ENCODE results near the gene SEMA7A.

Gene SEMA7A

DNA sequence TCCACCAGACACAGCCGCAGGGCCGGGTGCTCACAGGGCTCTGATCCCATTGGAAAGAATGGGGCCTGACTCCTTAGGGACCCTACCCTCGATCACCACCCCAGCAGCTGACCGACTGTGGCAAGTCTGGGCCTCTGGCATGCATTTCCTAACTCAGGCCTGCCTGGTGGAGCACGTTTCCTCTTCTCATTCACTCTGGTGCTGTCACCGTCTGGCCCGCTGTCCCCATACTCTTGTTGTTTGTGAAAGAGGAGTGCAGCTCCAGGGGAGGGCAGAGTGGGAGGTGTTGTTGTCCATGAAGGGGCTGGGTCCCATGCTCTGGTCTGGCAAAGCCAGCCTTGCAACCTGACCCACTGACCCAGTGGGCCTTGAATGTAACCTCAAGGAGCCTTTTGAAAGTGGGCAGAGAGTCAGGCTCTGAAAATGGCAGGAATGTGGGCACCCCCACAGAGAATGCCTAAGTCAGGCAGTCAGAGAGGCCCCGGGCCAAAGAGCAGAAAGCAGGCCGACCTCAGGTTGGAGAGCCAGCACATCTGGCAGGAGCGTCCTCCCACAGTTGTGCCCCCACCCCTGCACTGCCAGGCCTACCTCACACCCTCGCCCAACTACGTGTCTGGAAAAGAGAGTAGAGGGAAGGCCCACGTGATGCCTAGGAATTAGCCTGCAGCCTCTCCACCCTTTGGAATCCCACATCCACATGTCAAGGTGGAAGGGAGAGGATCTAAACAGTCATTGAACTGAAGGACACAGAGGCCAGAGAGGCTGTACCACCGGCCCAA lies 10.9 kb downstream of the SEMA7A start:
- no peak for DNase-seq (ENCODE audit: low read depth)
- TF ChIP-seq, protein P1, sequence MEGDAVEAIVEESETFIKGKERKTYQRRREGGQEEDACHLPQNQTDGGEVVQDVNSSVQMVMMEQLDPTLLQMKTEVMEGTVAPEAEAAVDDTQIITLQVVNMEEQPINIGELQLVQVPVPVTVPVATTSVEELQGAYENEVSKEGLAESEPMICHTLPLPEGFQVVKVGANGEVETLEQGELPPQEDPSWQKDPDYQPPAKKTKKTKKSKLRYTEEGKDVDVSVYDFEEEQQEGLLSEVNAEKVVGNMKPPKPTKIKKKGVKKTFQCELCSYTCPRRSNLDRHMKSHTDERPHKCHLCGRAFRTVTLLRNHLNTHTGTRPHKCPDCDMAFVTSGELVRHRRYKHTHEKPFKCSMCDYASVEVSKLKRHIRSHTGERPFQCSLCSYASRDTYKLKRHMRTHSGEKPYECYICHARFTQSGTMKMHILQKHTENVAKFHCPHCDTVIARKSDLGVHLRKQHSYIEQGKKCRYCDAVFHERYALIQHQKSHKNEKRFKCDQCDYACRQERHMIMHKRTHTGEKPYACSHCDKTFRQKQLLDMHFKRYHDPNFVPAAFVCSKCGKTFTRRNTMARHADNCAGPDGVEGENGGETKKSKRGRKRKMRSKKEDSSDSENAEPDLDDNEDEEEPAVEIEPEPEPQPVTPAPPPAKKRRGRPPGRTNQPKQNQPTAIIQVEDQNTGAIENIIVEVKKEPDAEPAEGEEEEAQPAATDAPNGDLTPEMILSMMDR (conservative IDR thresholded peaks at IDR 0.05; ENCODE audit: low read depth, low read length) = no peak
- no peak overlapping the region for H3K4me3 ChIP-seq (ENCODE audit: low read depth, low read length)

DNA sequence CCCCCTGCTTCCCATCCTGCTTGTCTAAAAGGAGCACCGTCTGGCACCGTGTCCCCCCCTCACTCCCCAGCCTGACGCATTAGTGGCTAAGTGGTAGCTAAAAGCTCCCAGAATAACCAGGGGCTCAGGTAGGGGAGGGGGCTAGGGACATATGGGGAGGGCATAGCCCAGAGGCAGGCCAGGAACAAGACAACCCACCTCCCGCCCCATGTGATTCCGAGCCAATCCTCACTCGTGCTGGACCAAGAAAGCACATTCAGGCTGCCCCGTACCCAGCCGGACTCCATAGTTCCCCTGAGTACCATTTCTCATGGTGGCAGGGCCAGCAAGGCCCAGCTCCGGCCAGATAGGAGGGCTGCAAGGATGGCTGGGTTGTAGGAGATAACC lies 11.5 kb downstream of the SEMA7A start:
- no peak for DNase-seq (ENCODE audit: low read depth)
- no peak overlapping the region for H3K4me3 ChIP-seq (ENCODE audit: low read depth, low read length)

DNA sequence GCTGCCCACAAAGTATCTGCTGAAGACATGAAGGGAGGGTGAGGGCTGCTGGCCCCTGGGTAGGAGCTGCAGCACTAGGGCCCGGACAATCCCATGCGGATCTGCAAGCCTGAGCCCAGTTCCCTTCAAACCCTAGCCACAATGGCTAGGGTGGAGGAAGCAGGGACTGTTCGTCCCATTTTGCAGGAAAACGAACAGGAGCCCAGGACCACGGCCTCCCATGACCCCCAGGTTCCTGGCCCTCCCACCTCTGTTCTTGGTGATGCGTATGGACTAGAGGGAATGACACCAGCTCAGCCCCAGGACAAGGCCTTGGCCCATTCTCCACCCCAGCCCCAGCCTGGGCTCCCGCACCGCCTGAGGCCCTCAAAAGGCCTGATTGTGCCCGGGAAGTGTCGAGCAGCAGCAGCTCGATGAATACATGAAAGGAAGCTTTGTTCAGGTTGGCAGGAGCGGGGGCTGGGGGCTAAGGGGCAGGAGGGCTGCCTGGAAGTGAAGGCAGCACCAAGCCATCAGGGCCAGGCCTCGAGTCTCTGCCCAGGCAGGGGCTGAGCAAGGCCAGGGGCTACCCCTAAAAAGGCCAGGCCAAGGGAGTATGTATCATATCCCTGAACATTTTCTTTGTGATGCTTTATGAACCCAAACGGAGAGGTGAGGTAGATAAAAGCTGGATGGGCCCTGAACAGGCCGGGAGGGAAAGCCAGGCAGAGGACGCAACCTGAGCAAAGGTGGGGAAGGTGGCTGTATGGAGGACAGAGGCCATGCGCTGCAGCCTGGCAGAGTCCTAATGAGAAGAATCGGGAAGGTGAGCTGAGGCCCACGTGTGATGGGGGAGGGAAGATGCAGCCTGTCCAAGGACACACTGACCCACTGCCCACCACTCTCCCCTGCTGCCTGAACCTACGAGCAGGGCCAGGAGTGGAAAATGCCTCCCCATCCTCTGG lies 12.2 kb downstream of the SEMA7A start:
- no peak for DNase-seq (ENCODE audit: low read depth)
- no peak overlapping the region for H3K4me3 ChIP-seq (ENCODE audit: low read depth, low read length)
- TF ChIP-seq, protein P1 (conservative IDR thresholded peaks at IDR 0.05; ENCODE audit: low read depth, low read length) = no peak

More for the DNA sequence above, 11.5 kb downstream of the SEMA7A start:
- TF ChIP-seq, protein P1 (conservative IDR thresholded peaks at IDR 0.05; ENCODE audit: low read depth, low read length) = no peak

DNA sequence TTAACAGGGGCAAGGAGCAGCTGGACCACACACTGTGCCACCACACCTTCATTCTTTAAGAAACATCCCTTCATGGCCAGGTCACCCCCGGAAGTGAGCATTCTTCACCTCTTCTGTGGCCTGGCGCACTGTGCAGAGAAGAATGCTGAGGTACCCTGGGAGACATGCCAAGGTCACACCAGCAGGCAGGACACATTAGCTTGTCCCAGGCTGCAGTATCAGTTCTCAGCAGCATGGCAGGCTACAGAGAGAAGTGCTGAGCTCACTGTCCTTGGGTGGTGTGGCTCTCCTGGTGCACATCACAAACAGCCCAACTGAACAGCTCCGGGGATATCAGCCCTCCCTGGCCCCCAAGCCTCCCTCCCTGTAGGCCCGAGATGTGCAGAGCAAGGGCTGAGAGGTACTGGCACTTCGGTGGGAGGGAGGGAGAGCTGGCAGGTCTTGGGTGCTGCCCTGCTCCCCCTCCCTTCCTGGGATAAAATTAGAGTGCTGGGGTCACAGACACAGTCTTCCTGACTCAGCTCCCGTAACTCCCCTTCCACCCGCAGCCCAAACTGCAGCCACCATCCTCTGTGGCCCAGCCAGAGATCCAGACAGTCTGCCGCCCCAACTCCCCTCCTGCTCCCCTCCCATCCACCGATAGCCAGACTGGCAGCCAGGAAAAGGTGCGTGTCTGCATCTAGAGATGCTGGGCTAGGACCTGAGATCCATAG lies 13.4 kb downstream of the SEMA7A start:
- H3K4me3 ChIP-seq (ENCODE audit: low read depth, low read length) = no peak overlapping the region
- TF ChIP-seq, protein P1 (conservative IDR thresholded peaks at IDR 0.05; ENCODE audit: low read depth, low read length) = no peak
- DNase-seq (ENCODE audit: low read depth) = no peak

DNA sequence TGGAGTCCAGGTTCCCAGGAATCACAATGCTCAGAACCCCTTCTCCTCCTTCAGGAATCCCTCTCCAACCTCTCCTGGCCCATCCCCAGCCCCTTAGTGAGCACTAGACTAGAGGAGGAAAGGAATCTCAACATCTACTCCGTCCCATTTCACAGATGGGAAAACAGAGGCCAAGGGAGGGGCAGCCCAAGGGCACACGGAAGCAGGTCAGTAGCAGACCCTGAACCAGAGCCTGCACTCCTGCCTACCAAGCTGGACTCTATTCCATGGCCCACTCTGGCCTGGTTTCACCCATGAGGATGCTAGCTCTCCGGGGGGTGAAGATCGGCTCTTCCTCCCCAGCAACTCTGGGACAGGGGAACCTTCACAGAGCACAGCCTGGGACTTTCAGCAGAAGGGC lies 14.3 kb downstream of the SEMA7A start:
- TF ChIP-seq, protein P1 (conservative IDR thresholded peaks at IDR 0.05; ENCODE audit: low read depth, low read length) = no peak
- no peak for DNase-seq (ENCODE audit: low read depth)
- no peak overlapping the region for H3K4me3 ChIP-seq (ENCODE audit: low read depth, low read length)

DNA sequence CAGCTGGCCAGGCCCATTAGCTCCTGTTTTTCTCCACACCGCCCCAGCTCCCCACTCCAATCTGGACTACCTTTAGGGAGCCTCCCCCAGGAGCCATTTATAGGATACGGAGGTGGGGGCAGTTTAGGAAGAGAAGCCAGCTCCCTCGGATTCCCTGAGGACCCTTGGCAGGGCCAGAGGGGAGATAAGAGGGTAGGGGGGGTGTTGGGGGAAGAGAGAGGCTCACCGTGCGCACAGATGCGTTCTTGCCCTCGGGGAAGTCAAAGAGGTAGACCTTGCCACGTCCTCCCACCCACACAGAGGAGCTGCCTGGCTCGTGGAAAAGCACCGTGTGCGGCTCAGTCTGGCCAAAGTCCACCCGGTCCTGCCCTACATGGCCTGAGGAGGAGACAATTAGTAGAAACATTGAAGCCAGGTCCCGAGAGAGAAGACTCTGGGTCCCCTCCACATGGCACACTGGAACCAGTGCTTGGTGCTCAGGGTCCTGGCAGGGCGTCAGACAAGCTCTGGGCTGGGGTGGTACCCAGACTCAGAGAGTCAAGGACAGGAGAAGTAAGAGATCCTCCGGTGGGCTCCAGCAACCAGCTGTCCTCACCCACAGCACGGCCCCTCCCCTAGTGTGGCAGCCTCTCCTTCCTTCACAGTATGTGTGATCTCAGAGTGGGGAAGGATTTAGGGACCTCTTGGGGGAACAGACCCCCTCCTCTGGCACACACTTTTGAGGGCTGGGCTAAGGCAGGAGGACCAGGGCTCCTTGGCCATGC lies 15.0 kb downstream of the SEMA7A start:
- DNase-seq (ENCODE audit: low read depth) = no peak
- TF ChIP-seq, protein P1 (conservative IDR thresholded peaks at IDR 0.05; ENCODE audit: low read depth, low read length) = no peak
- H3K4me3 ChIP-seq (ENCODE audit: low read depth, low read length) = no peak overlapping the region

Data from choroid plexus epithelial cell (primary cell).